Activated CD4-positive, CD25-positive, alpha-beta regulatory T cell treated with anti-CD3 and anti-CD28 coated beads, Interleukin-2, amount 50 U/mL, for 72 hours (primary cell): Measurements from ENCODE around the gene MEOX1.
"Not testable (repeated sequence)": the region's sequence is repeated elsewhere in the genome, so short reads cannot be mapped to it uniquely, and the experiment has no call there.

Experiments used
- DNase-seq: peaks from one replicate; pipeline ENCODE4 v3.0.0; 2021

The MEOX1 gene

DNA sequence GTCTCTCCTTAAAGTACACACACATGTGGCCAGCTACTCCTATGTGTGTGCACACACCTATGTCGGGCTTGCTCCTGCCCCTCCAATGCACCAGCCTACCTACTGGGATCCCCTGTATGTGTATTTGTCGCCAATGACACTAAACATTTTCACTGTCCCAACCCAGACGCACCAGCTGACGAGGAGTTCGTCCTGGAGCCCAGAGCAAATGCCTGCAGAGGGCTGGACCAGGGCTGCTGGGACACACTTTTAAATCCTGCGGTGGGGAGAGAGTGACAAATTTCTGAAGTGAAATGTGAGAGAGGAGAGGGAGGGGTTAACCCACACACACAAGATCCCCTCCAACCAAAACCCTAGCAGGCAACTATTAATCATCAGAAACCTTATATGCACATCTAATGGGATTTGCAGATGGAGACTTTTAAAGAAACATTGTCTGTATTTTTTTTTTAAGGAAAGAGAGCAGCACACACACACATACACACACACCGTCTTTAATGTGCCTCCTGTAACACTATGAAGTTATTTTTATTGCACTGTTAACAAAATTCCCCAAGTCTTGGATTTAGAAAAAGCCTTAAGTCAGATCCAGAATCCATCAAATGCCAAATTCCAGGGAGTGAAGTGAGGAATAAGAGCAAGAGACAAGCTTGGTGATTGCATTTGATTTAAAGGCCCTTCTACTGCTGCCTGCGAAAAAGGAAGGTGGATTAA lies at the start of gene MEOX1:
Gene MEOX1, minus strand, starts transcription at position 224 of the 714 bp plus-strand sequence. CDS start 388 bp downstream, outside the sequence.
- DNase-seq = no peak

DNA sequence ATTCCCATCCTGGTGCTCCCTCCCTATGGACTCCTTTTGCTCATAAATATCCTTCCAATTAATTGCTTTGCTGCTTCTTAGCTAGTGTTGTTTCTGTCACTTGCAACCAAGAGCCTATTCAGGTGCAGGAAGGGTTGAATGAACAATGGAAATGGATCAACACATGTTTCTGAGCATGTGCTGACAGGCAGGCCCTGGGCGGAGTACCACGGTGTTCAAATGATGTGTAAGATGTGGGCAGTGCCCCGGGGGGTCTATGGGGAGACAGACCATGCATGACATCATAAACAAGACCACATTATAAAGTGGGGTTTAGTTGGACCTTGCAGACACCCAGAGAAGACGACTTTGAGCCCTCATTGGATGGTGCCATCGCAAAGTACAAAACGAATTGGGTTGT lies 48.4 kb upstream of the MEOX1 start:
- DNase-seq = no peak

DNA sequence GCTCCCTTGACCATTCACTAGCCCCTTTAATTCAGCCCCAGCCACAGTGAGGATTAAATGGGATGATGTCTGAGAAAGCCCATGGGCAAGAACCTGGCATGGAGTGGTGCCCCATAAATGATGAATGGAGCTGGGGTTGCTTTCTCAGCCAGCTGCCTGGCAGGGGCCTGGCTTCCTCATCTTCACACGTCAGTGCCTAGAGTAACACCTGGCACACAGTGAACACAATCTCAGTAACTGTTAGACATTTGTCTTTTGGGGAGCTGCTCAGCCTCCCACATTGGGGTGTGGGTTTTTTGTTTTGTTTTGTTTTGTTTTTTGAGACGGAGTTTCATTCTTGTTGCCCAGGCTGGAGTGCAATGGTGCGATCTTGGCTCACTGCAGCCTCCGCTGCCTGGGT lies 47.5 kb upstream of the MEOX1 start:
- no peak for DNase-seq

DNA sequence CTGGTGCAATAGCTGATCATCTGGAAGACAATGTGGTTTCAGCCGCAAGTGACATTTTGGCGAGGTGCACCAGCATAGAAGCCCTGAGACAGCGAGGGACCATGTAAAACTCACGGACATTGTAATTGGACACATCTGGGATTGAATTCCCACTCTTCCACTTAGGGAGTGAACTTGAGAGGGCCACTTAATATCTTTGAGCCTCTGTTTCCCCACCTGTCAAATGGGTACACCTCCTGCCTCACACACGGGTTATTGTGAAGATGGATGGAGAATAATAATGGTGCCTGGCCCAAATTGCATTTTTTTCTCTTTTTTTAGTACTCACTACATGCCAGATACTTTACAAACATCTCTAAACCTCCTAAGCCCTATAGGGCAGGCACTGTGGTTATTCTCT lies 45.5 kb upstream of the MEOX1 start:
- DNase-seq = no peak

DNA sequence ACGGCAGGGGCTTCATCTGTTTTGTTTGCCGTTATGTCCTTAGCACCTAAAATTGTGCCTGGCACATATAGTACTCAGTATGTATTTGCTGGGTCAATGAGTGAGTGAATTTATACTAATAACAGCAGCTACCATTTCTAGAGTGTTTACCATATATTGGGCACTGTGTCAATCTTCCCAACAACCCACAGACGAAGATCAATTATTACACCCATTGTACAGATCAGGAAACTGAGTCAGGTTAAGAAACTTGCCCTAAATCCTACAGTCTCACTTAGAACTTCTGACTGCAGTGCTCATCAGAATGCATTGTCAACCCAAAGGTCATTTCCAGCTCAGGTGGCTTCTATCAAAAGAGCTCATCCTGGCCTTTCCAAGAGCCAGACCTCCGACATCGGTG lies 44.5 kb upstream of the MEOX1 start:
- no peak for DNase-seq

DNA sequence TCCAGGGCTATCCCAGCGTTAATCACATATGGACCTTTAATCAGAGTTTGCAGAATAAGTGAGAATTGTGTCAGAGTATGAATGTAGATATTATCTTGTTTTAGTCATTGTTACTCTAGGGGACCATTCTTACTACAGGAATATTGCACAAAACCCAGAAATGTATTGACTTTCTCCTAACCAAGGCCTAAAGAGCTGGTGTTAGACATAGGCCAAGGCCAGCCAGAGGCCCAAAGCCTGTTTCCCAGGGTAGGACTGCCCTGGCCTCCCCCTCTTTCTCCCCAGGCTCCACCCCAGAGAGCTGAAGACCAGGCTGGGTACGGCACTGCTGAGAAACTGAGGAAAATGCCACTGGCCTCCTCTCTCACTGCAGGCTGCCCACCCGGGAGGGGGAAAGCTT lies 41.9 kb upstream of the MEOX1 start:
- DNase-seq = no peak

DNA sequence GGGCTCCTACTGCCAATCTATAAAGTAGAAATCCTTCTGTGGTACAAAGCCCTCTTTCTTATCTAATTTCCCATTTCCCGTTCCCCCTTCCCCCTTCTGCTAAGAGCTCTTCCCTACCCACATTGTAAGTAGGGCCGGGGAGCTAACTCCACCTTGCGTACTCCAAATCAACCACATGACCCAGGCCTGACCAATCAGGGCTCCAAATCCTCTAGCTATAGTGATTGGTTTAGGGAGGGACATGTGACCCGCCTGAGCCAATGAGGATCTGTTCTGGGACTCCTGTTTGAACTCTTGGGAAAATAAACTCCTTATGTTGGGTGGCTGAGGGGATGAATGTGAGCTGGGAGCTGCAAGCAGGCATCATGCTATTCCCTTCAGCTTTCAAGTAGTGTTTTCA lies 40.9 kb upstream of the MEOX1 start:
- peak; percentile 48 for DNase-seq

DNA sequence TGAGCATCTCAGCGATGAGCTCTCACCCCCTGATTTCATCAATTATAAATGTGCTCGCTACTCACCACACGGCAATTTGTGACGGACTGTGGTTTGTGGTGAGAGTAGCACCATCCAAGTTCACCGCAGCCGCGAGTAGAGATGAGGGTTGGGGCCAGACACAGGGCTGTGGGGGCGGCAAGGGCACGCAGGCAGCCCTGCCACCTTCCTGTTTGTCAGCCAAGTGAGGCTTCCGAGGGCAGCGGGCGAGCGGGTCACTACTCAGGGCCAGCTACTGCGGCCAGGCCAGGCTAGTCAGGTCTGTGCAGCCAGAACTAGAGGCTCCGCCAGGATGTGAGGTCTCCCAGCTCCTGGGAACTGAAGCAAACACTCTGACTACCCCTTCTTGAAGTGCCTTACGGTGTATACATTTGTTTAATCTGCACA lies 39.6 kb upstream of the MEOX1 start:
- DNase-seq = peak; percentile 70

DNA sequence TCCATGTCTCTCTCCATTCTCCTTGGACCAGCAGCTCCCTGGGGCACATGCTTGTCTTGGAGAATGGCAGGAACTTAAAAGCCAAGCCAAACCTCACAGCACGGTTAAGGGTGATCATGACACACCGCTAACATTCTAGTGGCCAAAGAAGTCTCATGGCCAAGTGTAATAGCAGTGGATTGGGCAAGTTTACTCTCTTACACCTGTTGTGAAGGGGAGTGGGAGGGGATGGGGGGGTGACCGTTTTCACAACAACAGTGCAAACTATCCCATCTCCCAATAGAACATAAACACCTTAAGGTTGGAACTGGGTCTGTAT lies 37.7 kb upstream of the MEOX1 start:
- DNase-seq = no peak

DNA sequence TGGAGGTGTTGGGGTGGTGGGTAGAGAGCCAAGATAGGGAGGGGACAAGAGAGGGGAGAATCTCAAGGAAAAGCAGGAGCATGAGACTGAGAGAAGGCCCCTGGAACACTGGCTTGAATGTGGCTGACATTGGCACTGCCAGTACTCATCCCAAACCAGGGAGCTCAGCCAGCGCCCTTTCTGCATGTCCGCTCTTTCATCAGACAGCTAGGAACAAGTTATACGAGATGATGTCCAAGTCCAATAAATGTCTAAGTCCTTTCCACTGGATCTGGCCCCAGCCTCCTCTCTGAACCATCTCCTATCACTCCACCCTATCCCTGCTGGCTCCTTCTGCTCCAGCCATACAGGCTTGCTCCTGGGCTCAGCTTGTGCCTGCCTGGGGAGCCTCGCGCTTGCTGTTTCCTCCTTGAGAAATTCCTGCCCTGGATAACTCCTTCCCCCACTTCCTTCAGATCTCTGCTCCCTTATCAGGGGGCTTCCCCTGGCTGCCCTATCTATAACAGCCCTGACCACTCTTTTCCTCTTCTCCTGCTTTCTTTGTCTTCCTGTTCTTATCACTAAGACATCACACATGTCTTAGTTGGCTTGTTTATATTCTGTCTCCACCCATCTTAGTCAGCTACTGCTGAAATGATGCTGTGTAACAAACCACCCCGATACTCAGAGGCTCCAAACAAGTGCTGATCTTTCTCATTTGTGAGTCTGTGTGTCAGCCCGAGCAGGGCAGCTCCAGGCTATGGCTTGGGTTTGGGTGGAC lies 37.1 kb upstream of the MEOX1 start:
- DNase-seq = no peak

DNA sequence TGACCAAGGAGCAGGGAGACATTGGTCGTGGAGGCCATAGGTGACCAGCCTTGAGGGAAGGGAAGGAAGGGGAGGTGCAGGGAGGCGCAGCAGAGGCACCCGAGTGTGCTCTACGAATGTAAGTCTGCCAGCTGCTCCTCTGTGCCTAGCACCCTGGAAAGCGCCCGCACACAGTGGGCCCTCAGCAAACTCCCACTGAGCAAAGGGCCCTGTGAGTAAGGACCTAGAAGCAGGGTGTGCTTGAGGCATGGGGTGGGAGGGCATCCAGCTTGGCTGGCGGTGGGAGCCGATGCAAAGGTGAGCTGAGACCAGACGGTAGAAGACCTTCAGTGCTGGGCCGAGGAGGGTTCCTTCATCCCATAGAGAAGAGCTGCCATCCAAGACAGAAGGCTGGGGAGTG lies 36.2 kb upstream of the MEOX1 start:
- DNase-seq = no peak

DNA sequence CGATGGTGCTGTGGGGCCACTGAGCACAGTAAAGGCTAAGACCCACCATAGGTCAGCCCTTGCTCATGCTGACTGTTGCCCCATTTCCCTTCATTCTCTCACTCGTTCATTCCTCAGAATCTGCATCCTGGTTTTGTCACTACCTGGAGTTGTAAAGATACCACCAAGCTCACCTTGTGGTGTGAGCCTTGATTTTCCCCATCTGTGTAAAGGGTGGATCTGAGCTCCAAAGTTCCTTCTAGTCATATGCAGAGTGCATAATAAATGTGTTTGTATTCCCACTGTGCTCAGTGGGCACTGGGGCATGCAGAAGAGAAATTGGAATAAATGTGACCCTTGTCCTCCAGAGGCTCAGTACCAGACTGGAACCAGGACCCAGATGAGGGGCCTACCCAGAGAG lies 35.2 kb upstream of the MEOX1 start:
- DNase-seq = no peak

DNA sequence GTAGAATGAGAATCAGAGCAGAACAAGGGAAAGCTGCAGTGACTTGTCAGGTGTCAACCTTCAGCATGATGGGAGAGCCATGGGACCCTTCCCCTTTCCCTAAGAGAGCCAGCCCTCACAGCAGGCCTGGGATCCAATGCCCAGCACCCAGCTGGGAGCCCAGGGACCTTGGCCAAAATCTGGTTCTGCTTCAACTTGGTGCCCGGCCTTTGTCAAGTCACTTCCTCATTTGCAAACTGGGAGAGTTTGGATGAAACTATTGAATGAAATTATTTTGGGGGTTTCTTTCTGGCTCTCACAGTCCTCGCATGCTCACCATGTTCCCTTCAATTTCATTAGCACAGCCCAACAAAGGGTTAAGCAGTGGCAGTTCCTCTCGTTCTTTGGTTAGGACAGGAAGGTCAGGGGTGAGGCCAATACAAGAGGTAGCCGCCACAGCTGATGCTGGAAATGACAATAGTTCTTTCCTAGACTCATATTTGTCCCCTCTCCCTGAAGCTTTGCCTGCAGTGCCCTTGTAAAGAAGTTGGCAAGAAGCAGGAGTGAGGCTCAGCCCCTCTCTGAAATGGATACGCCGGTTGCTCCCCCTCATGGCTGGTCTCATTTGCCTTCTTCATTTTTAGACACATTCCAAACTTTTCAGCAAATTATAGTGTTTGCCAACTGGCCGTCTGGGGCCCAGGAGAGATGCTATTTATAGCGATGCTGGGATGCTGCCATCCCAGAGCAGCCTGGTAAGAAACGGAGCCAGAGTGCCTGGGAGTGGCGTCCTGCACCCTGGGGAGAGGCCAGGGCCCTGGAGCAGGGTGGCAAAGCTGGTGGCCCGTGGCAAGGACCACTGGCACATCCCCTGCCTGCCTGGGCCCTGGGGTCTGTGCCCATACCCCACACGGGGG lies 34.5 kb upstream of the MEOX1 start:
- no peak for DNase-seq

DNA sequence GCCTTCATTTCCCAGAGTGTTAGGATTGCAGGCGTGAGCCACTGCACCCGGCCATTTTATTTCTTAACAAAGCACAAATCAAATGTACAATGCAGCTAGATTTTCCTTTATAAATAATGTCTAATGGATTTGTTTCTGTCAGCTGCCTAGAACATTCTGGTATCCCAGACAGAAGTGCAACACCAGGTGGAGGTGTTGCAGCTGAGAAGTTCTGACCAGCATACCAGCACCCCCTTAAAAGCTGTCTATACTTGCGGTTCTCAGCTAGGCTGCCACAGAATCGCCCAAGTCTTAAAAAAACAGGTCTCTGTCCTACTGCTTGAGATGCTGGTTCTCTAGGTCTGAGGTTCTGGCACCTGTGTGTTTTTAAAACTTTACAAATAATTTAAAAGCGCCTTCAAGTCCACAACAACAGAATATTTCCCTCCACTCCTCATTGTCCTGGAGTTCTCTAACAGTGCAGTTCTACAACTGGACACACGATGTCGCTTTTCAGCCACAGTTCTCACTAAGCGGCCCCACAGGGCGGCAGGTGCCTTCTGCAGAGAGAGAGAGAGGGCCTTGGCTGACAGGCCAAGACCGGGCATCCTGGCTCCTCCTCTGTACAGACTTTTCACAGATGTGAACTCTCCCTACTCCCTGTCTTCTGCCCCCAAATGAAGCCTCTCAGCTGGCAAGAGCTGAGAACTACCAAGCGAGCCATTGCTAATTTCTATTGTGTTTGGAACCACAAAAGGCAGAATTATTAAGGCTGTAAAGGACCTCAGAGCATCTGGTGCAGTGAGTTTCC lies 32.6 kb upstream of the MEOX1 start:
- peak; percentile 71 for DNase-seq

DNA sequence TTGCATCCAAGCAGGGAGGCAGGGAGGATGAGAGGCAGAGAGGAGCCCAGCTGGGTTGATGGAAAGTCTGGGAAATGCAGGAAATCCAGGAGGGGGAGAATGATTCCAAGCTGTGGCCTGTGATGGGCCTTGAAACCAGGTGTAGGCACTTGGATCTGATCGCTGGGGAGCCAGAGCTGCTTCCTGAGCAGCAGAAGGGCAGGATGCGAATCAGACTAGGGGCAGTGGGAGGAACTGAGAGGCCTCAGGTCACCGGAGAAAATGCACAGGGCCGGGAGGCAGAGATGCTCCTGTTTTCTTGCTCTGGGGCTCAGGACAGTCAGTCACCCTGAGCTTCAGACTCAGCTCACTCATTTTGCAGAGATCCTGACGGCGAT lies 29.6 kb upstream of the MEOX1 start:
- no peak for DNase-seq

DNA sequence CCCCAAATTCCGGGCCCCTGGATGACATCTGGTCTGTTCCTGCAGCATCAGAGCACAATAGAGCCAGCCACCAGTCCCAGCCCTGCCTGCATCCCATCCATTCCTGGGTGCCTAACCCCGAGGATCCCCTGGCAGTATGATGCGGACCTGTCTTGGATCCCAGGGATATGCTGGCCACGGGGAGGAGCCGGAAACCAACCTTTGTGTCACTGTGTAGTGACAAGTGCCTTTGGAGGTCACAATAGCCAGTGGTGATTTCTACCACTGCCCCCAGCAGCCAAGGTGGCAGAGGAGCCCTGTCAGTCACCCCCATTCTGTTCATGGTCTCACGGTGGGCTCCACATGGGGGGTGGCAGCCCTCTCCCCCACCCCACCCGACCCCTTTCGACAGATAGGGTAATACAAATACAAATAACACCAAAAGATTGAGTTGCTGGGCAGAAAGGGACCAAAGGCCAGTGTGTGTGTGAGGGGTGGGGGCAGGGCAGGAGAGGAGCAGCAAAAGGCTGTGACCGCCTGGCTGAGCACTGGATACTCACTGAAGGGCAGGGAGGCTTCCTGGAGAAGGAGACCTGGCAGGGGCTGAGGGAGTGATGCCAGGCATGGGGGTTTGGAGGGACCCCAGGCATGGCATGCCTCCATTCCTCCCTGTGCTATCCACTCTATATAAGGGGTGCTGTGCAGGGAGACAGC lies 29.0 kb upstream of the MEOX1 start:
- no peak for DNase-seq

DNA sequence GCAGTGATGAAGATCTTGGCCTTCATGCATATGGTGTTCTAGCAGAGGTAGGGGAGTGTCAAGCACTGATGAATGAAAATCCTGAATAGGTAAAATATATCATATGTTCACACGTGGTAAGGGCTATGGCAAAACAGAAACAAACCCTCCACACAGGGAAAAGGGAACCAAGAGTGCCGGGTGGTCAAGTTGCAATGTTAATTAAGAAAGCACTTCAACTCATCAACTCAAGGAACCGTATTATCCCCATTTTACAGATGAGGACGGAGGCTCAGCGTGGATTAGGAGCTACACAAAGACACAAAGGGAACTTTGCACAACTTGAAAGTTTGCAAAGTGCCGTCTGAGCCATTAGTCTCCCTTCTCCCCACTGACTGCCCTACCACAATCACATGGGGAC lies 28.1 kb upstream of the MEOX1 start:
- DNase-seq = no peak

DNA sequence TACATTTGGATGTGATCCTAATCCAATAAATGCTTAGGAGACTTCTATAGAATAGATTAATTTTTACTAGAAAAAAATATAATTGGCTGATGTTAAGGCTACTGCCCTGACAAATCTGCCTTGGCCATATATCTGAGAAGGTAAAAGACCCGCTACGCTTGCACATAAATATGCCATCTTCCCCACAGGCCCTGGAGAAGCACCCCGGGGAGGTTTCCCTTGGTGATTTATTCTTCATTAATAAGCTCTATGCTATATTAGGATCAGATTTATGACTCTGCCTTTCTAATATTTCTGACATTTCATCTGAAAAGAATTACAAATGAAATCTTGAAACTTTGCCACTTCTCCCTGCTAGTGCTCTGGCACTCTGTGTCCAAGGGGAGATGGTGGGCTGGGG lies 27.4 kb upstream of the MEOX1 start:
- DNase-seq = no peak

DNA sequence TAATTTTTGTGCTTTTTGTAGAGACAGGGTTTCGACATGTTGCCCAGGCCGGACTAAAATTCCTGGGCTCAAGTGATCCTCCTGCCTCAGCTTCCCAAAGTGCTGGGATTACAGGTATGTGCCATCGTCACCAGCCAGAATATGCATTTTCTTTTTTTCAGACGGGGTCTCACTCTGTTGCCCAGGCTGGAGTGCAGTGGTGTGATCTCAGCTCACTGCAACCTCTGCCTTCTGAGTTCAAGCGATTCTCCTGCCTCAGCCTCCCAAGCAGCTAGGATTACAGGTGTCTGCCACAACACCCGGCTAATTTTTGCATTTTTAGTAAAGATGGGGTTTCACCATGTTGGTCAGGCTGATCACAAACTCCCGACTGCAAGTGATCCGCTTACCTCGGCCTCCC lies 25.2 kb upstream of the MEOX1 start:
- not testable (repeated sequence) for DNase-seq

DNA sequence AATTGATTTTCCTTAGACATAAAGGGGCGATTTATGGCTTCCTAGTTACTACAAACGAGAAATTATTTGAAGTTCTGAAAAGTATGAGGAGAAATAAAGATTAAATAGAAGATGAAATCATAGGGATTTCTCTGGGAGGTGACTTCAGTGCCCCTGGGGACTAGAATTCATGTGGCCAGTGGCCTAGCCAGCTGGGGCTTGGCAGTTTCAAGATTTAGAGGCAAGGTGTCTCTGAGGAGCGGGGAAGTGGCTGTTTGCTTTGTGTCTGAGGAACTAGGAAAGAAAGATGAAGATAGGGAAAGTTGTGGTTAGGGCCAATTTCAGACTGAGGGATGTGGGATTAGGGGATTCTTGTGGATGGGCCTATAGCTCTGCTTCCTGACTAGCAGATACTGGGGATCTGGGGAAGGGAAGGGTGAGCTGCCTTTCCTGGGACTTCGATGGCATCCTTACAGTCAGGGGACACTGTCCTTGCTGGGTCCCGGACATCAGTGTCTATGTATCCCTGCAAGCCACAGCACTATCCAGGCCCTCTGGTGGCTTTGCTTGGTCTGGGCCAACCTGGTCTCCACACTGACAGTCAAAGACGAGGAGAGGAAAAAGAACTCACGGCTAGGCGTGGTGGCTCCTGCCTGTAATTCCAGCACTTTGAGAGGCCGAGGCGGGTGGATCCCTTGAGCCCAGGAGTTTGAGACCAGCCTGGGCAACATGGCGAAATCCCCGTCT lies 22.4 kb upstream of the MEOX1 start:
- DNase-seq = no peak

DNA sequence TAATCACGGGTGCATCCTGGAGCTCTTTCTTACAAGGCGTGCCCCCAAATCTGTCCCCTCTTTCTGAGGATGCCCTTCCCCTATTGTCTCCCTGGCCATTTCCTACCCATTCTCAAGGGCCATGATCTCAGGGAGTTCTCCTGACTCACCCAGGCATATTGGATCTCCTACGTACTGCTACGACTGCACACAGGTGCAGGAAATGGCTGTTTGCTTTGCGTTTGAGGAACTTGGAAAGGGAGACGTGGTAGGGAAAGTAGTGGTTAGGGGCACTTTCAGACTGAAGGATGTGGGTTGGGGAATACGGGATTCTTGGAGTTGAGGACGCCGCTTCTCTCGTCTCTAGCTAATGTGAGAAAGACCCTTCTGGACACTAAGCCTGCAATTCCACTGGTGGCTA lies 18.7 kb upstream of the MEOX1 start:
- no peak for DNase-seq

DNA sequence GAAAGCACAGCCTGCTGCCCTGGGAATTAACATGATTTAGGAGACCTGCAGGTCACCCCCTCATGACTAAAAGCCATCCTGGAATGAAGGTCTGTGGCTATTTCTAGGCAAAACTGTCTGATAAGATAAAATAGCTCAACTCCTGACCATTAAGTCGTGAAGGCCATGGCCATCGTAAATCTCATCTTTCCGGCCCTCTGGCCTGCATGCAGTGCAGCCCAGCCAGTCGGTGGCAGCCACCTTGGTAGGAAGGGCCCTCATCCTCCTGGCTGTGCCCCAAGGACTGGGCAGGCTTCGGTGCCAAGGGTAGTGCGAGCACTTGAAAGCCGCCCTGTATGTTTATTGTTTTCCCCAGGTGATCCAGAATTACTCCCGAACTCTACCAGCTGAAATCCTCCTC lies 18.2 kb upstream of the MEOX1 start:
- DNase-seq = no peak
